GM18951 (cell line): ENCODE results near the gene CHST12.
"Not testable (repeated sequence)": the region's sequence is repeated elsewhere in the genome, so short reads cannot be mapped to it uniquely, and the experiment has no call there.

ENCODE experiments used
- POLR2A ChIP-seq: IDR thresholded peaks from 4 replicates; pipeline ENCODE4 v1.6.1; 2011; ENCODE audit warnings: mild to moderate bottlenecking; ENCODE audit not compliant: insufficient read length, insufficient read depth; ENCODE audit errors: extremely low read depth
- in situ Hi-C: fragments of 300-500 bp; cut with MboI; formaldehyde crosslinking; loops from one replicate; pipeline ENCODE4 v1.12.0; 2022; ENCODE audit warnings: low sequenced_read_pairs, mixed read lengths, inconsistent platforms; ENCODE audit not compliant: unreplicated experiment

Gene CHST12

GRCh38 chr7:2459674-2460073, 56.3 kb downstream of the CHST12 start:
- in situ Hi-C loops, result no loop called here
- TF ChIP-seq POLR2A, result no peak

- no peak for TF ChIP-seq POLR2A
- in situ Hi-C loops, result no loop called here
These were observed 56.8 kb downstream of the CHST12 start for GRCh38 chr7:2460188-2460587.

DNA sequence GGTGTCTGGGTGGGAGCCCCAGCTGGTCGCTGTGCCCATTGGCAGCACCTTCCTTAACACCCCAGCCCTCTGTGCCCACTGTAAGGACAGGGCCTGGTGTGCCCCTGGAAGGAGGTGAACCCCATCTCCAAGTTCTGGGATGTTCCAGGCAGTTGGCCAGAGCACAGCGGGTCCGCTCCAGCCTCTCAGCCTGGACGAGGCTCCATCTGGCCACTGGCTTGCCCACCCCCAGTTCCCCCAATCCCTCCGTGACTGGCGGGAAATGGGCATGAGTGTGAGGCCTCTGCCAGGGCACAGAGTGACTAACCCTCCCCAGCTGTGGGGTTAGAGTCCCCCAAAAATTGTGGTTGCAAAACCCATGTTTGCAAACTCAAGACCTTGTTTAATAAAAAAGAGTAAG, 57.2 kb downstream of the CHST12 start:
- no peak for TF ChIP-seq POLR2A
- in situ Hi-C loops, result no loop called here

- in situ Hi-C loops, result no loop called here
- TF ChIP-seq POLR2A, result no peak
These were observed 58.0 kb downstream of the CHST12 start for GRCh38 chr7:2461268-2462026.

DNA sequence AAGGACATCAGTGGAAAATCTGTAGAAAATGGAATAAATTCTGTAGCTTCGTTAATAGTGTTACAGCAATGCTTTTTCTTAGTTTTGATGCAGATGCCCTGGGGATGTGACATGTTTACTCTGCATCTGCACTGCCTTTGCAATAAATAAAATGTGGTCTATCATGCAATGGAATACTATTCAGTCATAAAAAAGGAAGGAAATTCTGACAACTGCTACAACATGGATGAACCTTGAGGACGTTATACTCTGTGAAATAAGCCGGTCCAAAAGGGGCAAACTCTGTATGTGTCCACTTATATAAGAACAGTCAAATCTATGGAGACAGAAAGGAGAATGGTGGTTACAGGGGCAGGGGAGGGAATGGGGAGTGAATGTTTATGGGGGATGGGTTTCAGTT, 59.3 kb downstream of the CHST12 start:
- no peak for TF ChIP-seq POLR2A
- in situ Hi-C loops, result no loop called here

DNA sequence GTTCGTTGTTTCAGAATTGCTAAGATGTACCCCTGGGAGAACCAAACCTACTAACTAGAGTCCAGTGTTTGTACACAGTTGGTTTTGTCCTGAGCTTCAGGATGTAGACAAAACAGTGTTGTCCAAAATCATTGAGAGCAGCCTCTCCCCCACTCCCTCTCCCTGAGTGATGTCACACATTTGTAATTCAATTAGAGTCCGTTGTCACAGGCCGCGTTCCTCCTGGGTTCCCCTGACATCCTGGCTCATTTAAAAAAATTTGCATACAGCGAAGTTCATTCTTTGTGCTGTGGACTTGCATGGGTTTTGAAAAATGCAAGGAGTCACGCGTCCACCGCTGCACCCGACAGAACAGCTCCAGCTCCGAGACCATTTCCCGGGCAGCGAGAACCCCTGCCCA, 62.5 kb downstream of the CHST12 start:
- TF ChIP-seq POLR2A, result no peak
- in situ Hi-C loops, result no loop called here

DNA sequence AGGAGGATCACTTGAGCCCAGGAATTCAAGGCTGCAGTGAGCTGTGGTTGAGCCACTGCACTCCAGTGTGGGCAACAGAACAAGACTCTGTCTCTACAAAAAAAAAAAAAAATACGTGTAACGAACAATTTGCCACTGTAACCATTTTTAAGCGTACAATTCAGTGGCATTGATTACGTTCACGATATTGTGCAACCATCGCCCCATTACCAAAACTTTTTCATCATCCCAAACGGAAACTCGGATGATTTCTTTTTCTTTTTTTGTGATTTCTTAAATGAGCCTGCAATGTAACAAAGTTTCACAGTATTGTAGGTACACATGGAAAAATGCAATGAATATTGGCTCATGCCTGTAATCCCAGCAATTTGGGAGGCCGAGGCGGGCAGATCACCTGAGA, 63.3 kb downstream of the CHST12 start:
- in situ Hi-C loops, result no loop called here

GRCh38 chr7:2468227-2468626, 64.8 kb downstream of the CHST12 start:
- in situ Hi-C loops, result no loop called here
- TF ChIP-seq POLR2A, result no peak

More for the DNA sequence above, 63.3 kb downstream of the CHST12 start:
- no peak for TF ChIP-seq POLR2A

DNA sequence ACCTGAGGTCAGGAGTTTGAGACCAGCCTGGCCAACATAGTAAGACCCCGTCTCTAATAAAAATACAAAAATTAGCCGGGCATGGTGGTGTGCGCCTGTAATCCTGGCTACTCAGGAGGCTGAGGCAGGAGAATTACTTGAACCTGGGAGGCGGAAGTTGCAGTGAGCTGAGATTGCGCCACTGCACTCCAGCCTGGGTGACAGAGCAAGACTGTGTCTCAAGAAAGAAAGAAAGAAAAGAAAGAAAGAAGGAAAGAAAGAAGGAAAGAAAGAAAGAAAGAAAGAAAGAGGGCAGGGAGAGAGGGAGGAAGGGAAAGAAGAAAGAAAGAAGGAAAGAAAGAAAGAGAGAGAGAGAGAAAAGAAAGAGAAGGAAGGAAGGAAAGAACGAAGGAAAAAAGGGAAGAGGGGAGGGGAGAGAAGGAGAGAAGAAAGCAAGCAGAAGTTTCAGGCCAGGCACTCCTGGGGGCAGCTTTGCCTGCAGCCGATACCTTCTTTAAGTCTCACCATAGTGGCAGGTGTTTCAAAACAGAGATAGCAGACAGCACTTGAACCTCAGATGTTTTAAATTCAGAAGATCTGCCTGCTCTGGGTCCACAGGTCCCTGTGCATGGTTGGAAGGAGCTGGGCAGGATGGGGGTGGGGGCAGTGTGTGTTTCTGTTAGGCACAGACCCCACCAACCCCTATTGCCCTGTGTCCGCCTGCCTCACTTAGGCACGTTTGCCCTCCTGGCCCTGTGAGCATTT, 66.2 kb downstream of the CHST12 start:
- in situ Hi-C loops, result not testable (repeated sequence)

DNA sequence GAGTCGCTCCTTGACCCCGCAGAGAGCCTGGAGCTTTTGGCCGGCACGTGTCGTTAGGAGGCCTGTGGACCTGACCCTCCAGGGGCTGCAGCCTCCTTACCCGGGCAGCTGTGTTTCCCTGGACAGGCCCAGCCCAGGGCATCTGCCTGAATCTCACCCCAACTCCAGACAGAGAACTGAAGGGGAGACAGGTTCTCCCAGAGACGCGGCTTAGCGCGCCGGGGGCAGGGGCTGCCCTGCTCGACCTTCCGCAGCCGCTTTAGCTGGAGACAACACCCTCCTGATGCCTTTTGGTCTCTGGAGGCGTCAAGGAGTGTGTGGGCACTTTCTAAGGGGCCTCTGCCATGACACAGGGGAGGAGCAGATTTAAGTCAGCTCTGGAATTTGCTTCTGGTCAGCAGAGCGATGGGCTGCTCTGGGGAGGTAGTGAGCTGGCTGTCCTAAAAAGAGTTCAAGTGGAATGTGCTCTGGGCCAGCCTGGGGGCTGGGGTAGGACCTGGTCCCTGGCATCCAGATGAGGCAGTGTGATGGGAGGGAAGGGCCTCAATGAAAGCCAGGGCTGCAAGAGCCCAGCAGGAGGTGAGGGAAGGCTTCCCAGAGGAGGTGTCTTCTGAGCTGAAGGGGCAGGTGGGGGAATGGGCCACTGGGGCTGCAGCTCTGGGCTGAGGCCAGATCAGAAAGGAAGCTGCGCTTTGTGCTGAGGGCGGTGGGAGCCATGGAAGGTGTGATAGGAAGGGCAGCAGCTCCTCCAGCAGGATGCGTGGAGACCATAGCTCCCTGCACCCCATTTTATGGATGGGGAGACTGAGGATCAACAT, 67.0 kb downstream of the CHST12 start:
- no peak for TF ChIP-seq POLR2A
- in situ Hi-C loops, result no loop called here

- in situ Hi-C loops, result no loop called here
- no peak for TF ChIP-seq POLR2A
These were observed 67.6 kb downstream of the CHST12 start for GRCh38 chr7:2471022-2471329.

DNA sequence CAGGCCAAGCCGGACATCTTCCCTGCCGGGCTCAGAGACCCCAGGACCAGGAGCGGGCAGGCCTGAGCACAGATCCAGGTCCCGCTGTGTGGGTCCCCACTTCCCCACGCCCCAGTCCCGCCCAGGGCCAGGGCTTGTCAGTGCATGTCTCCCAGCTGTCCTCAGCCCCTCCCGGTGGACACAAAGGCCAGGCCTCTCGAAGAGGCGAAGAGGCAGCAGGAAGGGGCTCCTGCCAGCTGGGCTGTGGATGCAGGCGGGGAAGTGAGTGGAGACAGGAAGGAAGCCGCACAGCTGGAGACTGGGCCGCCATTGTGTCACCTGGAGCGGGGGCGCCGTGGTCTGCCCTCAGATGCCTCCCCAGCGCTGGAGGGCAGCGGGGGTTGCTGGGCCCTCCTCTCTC, 68.0 kb downstream of the CHST12 start:
- no peak for TF ChIP-seq POLR2A
- in situ Hi-C loops, result no loop called here

- in situ Hi-C loops, result no loop called here
These were observed 69.3 kb downstream of the CHST12 start for GRCh38 chr7:2472739-2473138.

More at GRCh38 chr7:2472739-2473138, 69.3 kb downstream of the CHST12 start:
- TF ChIP-seq POLR2A, result no peak
